Measurements from ENCODE around the gene GATB. TPM values are rescaled to one million over a fixed set of nuclear protein-coding genes. Genes with fewer than 3 reads are reported as not detected.

GATB gene
- total RNA-seq, 1 donor from 2014 or later: 17.7 TPM

GRCh38 chr4:151687021-151687640, 73.7 kb downstream of the GATB start:
- no peaks in the 10 kb centered on the region for H3K9me3 ChIP-seq
- no peak overlapping the region for H3K4me3 ChIP-seq
- TF ChIP-seq CTCF (IDR thresholded peaks at IDR 0.05): no peak
- DNase-seq (no peak), ATAC-seq (peak; percentile 15)
- no peaks in the 10 kb centered on the region for H3K27me3 ChIP-seq
- H3K36me3 ChIP-seq: no peaks in the 10 kb centered on the region
- peaks cover 21% of the 10 kb centered on the region for H3K4me1 ChIP-seq
- H3K27ac ChIP-seq: no peak overlapping the region
- intact Hi-C loops (cut with DNase I): no loop called here

GRCh38 chr4:151685303-151685702, 75.5 kb downstream of the GATB start:
- Histone ChIP-seq H3K4me3 (no peak overlapping the region), H3K27ac (no peak overlapping the region), H3K9me3 (no peaks in the 10 kb centered on the region), H3K4me1 (peaks cover 21% of the 10 kb centered on the region), H3K27me3 (no peaks in the 10 kb centered on the region), H3K36me3 (no peaks in the 10 kb centered on the region)
- TF ChIP-seq CTCF (IDR thresholded peaks at IDR 0.05): no peak
- intact Hi-C loops (cut with DNase I): no loop called here
- ATAC-seq (no peak), DNase-seq (no peak)

GRCh38 chr4:151681085-151681484, 79.7 kb downstream of the GATB start:
- ATAC-seq (no peak), DNase-seq (no peak)
- H3K4me3 ChIP-seq: no peak overlapping the region
- no peak overlapping the region for H3K27ac ChIP-seq
- intact Hi-C loops (cut with DNase I): no loop called here
- no peaks in the 10 kb centered on the region for H3K27me3 ChIP-seq
- H3K9me3 ChIP-seq: no peaks in the 10 kb centered on the region
- no peaks in the 10 kb centered on the region for H3K36me3 ChIP-seq
- H3K4me1 ChIP-seq: no peaks in the 10 kb centered on the region
- TF ChIP-seq CTCF (IDR thresholded peaks at IDR 0.05): no peak

- Histone ChIP-seq H3K9me3 (no peaks in the 10 kb centered on the region), H3K36me3 (no peaks in the 10 kb centered on the region), H3K27me3 (no peaks in the 10 kb centered on the region), H3K27ac (no peak overlapping the region), H3K4me1 (no peaks in the 10 kb centered on the region), H3K4me3 (no peak overlapping the region)
- DNase-seq (no peak), ATAC-seq (no peak)
- TF ChIP-seq CTCF (IDR thresholded peaks at IDR 0.05): no peak
- intact Hi-C loops (cut with DNase I): no loop called here
Measured at GRCh38 chr4:151679231-151679630, 81.6 kb downstream of the GATB start.

- no peak overlapping the region for H3K4me3 ChIP-seq
- H3K4me1 ChIP-seq: no peaks in the 10 kb centered on the region
- ATAC-seq (no peak), DNase-seq (no peak)
- H3K27me3 ChIP-seq: no peaks in the 10 kb centered on the region
- no peak for TF ChIP-seq CTCF (IDR thresholded peaks at IDR 0.05)
- intact Hi-C loops (cut with DNase I): no loop called here
- H3K36me3 ChIP-seq: no peaks in the 10 kb centered on the region
- no peaks in the 10 kb centered on the region for H3K9me3 ChIP-seq
- H3K27ac ChIP-seq: no peak overlapping the region
Measured at GRCh38 chr4:151678048-151678872, 82.5 kb downstream of the GATB start.
